Ovary (tissue), 9 donors: ENCODE measurements around the gene RNU6-9. TPM values are rescaled to one million over a fixed set of nuclear protein-coding genes. Genes with fewer than 3 reads are reported as not detected.
A peak's percentile ranks its signal among the peaks of the same experiment; 100 is the strongest.

Experiments
- DNase-seq, 5 donors: peaks; one replicate each; pipeline ENCODE4 v3.0.0-alpha.2; 2019 to 2020
- H3K27ac ChIP-seq, 2 donors: fragments of 200-600 bp; one replicate each; pipeline versions ENCODE4 v1.5.1 to v1.8.0; 2019 to 2022
- H3K27me3 ChIP-seq: fragments of 200-600 bp; one replicate; pipeline ENCODE4 v1.8.0; 2022
- H3K36me3 ChIP-seq: fragments of 200-600 bp; sonication (generic); one replicate; pipeline ENCODE4 v1.5.1; 2019
- H3K4me1 ChIP-seq: one replicate; pipeline ENCODE4 v1.8.1; 2013; ENCODE audit warnings: mild to moderate bottlenecking, moderate library complexity; ENCODE audit not compliant: insufficient read depth
- H3K4me3 ChIP-seq: fragments of 200-600 bp; sonication (generic); one replicate; pipeline ENCODE4 v1.5.1; 2017
- H3K9me3 ChIP-seq, 2 donors: fragments of 200-600 bp in 1 of 2; sonication (generic) in 1 of 2; one replicate each; pipeline versions ENCODE4 v1.5.1 to v1.8.1; 2013 to 2019; ENCODE audit warnings: mild to moderate bottlenecking in 1 of 2, moderate library complexity in 1 of 2
- EP300 ChIP-seq: sonication (generic); formaldehyde crosslinking; IDR thresholded peaks from one replicate; pipeline ENCODE4 v1.6.1; 2017; ENCODE audit warnings: antibody characterized with exemption
- POLR2A ChIP-seq: fragments of 450-650 bp; IDR thresholded peaks from one replicate; pipeline ENCODE4 v1.6.1; 2017; ENCODE audit warnings: antibody characterized with exemption, mild to moderate bottlenecking, moderate library complexity
- WGBS, 3 donors: extraction: QIAGEN DNeasy Blood & Tissue Kit in 1 of 3; methylation state at CpG; one replicate each; pipeline versions ENCODE4 v1.1.5 to v1.1.7; 2013 to 2017; 5-methylcytosine and 5-hydroxymethylcytosine counted together
- intact Hi-C, 4 donors: fragments of 100-400 bp; cut with DNase I; formaldehyde crosslinking; loops; one replicate each; pipeline versions ENCODE4 v1.11.0 to v1.15.1; 2022 to 2023
- polyA plus RNA-seq, 2 donors: library from polyadenylated mRNA; stranded (reverse); fragments of 200-250 nt in 1 of 2; fragments of 350-450 nt in 1 of 2; fragmentation: Illumina TruSeq in 1 of 2; extraction: RNeasy Lipid Tissue Mini Kit (QIAGEN cat#74804) in 1 of 2; gene quantifications; one replicate each; pipeline ENCODE4 v1.2.3, GENCODE V29; 2013 to 2014
- total RNA-seq, 7 donors: library from RNA; depleted of rRNA in 2 of 7; stranded (reverse); fragments of >200 nt in 2 of 7; fragmentation: NEBNext Ultra II Directional in 3 of 7; extraction: Animal tissue kit (Norgen Biotek cat#: 25700) in 3 of 7; gene quantifications; one replicate each; pipeline versions ENCODE4 v1.1.0 to v1.2.4, GENCODE V29; 2016 to 2023
- TF ChIP-seq, protein P1 (sequence below), 3 donors: fragments of 450-650 bp in 2 of 3; fragments of 200-600 bp in 1 of 3; IDR thresholded peaks; one replicate each; pipeline versions ENCODE4 v1.5.1 to v1.8.0; 2016 to 2022; ENCODE audit warnings: antibody characterized with exemption in 3 of 3, mild to moderate bottlenecking in 1 of 3
- donor health status: DM: no; HTN: no; CAD: no; lungs with moderate emphysema.
- donor health status: DM: no; HTN: no; CAD: no.
- donor health status: Bipolar disorder and iron deficiency.
- donor health status: DM: yes; HTN: yes; CAD: no.
- donor health status: DM: no; HTN: no; CAD: no.
- donor health status: DM: yes; HTN: yes; CAD: no.

RNU6-9 gene
- total and polyA plus RNA-seq, 9 donors, result not detected

GRCh38 chr19:906480-906879, 13.2 kb downstream of the RNU6-9 start:
- TF ChIP-seq EP300, result no peak
- no peak for TF ChIP-seq POLR2A
- TF ChIP-seq, protein P1, sequence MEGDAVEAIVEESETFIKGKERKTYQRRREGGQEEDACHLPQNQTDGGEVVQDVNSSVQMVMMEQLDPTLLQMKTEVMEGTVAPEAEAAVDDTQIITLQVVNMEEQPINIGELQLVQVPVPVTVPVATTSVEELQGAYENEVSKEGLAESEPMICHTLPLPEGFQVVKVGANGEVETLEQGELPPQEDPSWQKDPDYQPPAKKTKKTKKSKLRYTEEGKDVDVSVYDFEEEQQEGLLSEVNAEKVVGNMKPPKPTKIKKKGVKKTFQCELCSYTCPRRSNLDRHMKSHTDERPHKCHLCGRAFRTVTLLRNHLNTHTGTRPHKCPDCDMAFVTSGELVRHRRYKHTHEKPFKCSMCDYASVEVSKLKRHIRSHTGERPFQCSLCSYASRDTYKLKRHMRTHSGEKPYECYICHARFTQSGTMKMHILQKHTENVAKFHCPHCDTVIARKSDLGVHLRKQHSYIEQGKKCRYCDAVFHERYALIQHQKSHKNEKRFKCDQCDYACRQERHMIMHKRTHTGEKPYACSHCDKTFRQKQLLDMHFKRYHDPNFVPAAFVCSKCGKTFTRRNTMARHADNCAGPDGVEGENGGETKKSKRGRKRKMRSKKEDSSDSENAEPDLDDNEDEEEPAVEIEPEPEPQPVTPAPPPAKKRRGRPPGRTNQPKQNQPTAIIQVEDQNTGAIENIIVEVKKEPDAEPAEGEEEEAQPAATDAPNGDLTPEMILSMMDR (IDR thresholded peaks at IDR 0.05), result no peak
- 92 to 97% (median 94%) methylated on average over 7 of the region's 7 CpGs for WGBS, 3 donors
- Histone ChIP-seq H3K9me3 (no peaks in the 10 kb centered on the region), H3K4me3 (no peak overlapping the region), H3K4me1 (no peaks in the 10 kb centered on the region), H3K27ac (no peak overlapping the region), H3K27me3 (no peaks in the 10 kb centered on the region), H3K36me3 (no peaks in the 10 kb centered on the region)
- intact Hi-C loops, result loop anchor here in 1 of 4 donors (5.0 kb wide), 1 partner anchor 39 kb away; no protein-coding TSS in a partner anchor
- no peak for DNase-seq

- no peak for DNase-seq
- 80 to 86% (median 80%) methylated on average over 13 to 14 of the region's 14 CpGs for WGBS, 3 donors
- no peaks in the 10 kb centered on the region for H3K9me3 ChIP-seq
- no peak for TF ChIP-seq EP300
- TF ChIP-seq POLR2A, result no peak
- TF ChIP-seq, protein P1 (IDR thresholded peaks at IDR 0.05), result no peak
- H3K36me3 ChIP-seq, result no peaks in the 10 kb centered on the region
- H3K27me3 ChIP-seq, result no peaks in the 10 kb centered on the region
- no peak overlapping the region for H3K27ac ChIP-seq
- intact Hi-C loops, result loop anchor here in 1 of 4 donors (5.0 kb wide), 1 partner anchor 40 kb away; no protein-coding TSS in a partner anchor
- no peaks in the 10 kb centered on the region for H3K4me1 ChIP-seq
- no peak overlapping the region for H3K4me3 ChIP-seq
Measured at GRCh38 chr19:907183-907853, 14.0 kb downstream of the RNU6-9 start.

- Histone ChIP-seq H3K27ac (peak overlapping the region in 1 of 2 donors; percentile 4), H3K4me3 (no peak overlapping the region), H3K4me1 (no peaks in the 10 kb centered on the region), H3K27me3 (no peaks in the 10 kb centered on the region), H3K36me3 (no peaks in the 10 kb centered on the region), H3K9me3 (no peaks in the 10 kb centered on the region)
- intact Hi-C loops, result loop anchor here in 3 of 4 donors (10.0 kb wide), 2 partner anchors 117 to 137 kb away; partner anchors contain the start of gene PTBP1 (in 2 of the 3)
- no peak for DNase-seq
- no peak for TF ChIP-seq EP300
- no peak for TF ChIP-seq POLR2A
- TF ChIP-seq, protein P1 (IDR thresholded peaks at IDR 0.05), result no peak
- 72 to 79% (median 78%) methylated on average over 51 to 54 of the region's 54 CpGs for WGBS, 3 donors
Measured at GRCh38 chr19:911197-912033, 18.1 kb downstream of the RNU6-9 start.

- intact Hi-C loops, result loop anchor here in 3 of 4 donors (10.0 kb wide), 2 partner anchors 118 to 138 kb away; partner anchors contain the start of gene PTBP1 (in 2 of the 3)
- 2 to 3% (median 2%) methylated on average over 36 to 61 of the region's 69 CpGs for WGBS, 3 donors
Measured at GRCh38 chr19:912181-913079, 19.1 kb downstream of the RNU6-9 start.

More at GRCh38 chr19:912181-913079, 19.1 kb downstream of the RNU6-9 start:
- Histone ChIP-seq H3K9me3 (no peaks in the 10 kb centered on the region), H3K36me3 (no peaks in the 10 kb centered on the region), H3K27ac (peak overlapping the region in 1 of 2 donors; percentile 65), H3K27me3 (no peaks in the 10 kb centered on the region), H3K4me3 (peak overlapping the region; percentile 85), H3K4me1 (peaks cover 6% of the 10 kb centered on the region)
- TF ChIP-seq EP300, result no peak
- TF ChIP-seq POLR2A, result no peak
- TF ChIP-seq, protein P1 (IDR thresholded peaks at IDR 0.05), result no peak
- DNase-seq, result peak; percentile 51 to 62 (median 58)
